HG02588 (cell line): ENCODE measurements around the gene TBX10.
"Not testable (repeated sequence)": the region's sequence is repeated elsewhere in the genome, so short reads cannot be mapped to it uniquely, and the experiment has no call there.

Experiments used
- ATAC-seq: cut with Tn5 transposase; IDR thresholded peaks from one replicate; pipeline ENCODE4 v1.9.1; 2021; ENCODE audit warnings: mild to moderate bottlenecking, moderate library complexity; ENCODE audit not compliant: unreplicated experiment

TBX10 gene

GRCh38 chr11:67664696-67665540 lies 25.4 kb upstream of the TBX10 start:
- no peak for ATAC-seq

DNA sequence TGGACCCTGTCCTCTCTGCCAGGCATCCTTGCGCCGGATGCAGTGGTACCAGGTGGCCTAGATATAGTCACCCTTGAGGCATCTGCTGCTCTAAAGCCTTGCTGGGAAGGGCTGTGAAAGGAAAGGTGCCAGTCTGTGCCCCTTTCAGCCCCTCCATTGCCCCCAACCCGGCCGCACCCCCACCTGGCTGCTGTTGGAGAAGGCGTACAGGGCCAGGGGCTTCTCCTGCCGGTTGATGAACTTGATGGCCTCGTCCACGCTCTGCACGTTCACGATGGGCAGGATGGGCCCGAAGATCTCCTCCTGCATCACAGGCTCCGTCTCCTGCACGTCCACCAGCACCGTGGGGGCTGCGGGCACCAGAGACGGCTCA lies 24.6 kb upstream of the TBX10 start:
- ATAC-seq = no peak

DNA sequence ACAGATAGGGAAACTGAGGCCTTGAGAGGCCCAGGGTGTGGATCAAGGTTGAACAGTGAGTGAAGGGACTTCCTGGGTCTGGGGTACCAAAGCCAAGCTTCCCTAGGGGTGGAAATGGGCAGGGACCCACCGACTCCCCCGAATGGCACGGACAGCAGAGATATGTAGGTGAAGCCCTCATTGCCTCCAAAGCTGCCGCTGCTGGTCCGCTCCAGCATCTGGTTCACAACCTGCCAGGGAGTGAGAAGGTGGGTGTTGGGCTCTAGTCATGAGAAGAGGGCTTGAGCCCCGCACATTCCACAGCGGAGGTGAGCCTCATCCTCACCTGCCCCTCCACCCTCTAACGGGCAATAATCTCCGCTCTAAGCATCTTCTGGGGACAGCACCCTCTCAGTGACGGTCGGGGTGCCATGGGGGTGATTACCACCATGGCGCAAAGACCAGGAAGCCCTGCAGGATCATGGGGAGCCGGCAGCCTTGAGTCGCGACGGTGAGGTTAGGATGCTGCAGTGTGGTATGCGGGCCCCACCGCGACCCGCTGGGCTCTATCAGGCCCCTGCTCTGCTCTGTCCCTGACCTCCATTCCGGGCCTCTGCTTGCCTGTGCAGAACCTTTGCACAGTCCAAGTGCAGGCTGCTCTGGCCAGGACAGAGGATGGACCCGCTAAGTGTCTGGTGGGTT lies 24.1 kb upstream of the TBX10 start:
- ATAC-seq = no peak

DNA sequence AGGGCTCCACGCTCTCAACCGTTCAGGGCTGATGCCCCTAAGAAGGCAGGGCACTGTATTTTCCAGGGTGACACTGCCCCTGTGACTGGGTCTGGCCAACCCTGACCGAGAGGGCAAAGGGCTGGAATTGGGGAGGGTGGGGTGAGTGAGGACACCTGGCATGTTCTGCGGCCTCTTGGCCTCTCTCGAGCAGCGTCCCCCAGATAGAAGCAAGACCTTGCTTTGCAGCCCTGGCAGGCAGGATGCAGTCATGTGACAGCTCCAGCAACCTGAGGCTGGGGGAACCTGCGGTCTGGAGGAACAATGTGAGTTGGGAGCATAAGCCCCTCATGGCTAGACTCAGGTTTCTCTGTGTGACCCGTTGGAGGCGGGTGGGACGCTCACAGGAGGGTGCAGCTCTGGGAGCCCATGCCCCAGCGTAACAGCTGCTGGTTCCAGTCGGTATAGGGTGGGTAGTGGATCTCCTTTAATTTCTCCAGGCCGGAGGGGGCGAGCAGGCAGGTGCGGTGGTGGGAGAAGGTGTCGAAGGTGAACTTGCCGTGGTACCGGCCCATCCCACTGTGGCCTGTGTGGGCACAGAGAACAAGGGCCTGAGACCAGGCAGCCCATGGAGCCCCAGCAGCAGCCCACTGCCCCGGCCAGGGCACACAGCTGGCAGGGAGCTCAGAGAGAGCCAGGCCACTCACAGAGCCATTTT lies 23.4 kb upstream of the TBX10 start:
- ATAC-seq = no peak

- ATAC-seq = no peak
Measured at GRCh38 chr11:67662142-67662834, 22.7 kb upstream of the TBX10 start.

DNA sequence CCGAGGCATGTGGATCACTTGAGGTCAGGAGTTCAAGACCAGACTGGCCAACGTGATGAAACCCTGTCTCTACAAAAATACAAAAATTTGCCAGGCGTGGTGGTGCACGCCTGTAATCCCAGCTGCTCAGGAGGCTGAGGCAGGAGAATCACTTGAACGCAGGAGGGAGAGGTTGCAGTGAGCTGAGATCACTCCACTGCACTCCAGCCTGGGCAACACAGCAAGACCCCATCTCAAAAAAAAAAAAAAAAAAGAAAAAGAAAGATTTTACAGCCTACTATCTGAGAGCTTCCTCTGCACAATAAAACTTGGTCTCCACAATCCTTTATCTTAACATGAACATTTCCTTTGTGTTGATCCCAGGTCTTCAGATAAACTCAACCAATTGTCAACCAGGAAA lies 21.2 kb upstream of the TBX10 start:
- not testable (repeated sequence) for ATAC-seq

- ATAC-seq = not testable (repeated sequence)
Measured at GRCh38 chr11:67659651-67660165, 20.1 kb upstream of the TBX10 start.

GRCh38 chr11:67657300-67657699 lies 17.7 kb upstream of the TBX10 start:
- ATAC-seq = no peak

- no peak for ATAC-seq
Measured at GRCh38 chr11:67656278-67656922, 16.8 kb upstream of the TBX10 start.

GRCh38 chr11:67654225-67654624 lies 14.7 kb upstream of the TBX10 start:
- ATAC-seq = no peak

- ATAC-seq = no peak
Measured at GRCh38 chr11:67652965-67653845, 13.6 kb upstream of the TBX10 start.

DNA sequence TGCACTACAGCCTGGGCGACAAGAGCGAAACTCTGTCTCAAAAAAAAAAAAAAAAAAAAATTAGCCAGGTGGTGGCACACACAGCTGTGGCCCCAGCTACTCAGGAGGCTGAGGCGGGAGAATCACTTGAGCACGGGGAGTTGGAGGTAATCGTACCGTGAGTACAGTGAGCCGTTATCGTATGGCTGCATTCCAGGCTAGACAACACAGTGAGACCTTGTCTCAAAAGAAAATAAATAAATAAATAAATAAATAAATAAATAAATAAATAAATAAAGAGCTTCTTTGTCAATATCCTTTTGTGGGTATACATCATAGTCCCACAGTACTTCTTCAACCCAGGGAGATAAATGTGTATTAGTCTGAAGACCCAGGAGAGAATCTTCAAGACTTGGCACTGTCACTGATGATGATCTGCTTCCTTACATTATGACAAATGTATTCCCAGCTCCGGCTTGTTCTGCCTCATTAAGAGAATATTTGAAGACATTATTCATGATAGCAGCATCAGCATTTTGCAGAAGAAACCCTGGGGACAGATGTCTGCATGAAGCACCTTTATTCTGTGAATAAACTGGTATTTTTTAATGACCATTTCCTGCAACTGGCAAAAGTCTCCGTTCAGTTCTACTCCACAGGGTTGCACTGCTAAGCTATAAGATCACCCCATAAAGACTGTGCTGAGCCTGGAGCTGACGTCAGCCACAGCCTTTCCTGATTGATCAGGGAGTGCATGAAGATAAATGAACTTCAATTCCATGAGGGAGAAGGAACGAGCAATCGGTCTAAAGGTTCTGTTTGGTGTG lies 12.6 kb upstream of the TBX10 start:
- ATAC-seq = no peak

- ATAC-seq = no peak
Measured at GRCh38 chr11:67649634-67650510, 10.3 kb upstream of the TBX10 start.

DNA sequence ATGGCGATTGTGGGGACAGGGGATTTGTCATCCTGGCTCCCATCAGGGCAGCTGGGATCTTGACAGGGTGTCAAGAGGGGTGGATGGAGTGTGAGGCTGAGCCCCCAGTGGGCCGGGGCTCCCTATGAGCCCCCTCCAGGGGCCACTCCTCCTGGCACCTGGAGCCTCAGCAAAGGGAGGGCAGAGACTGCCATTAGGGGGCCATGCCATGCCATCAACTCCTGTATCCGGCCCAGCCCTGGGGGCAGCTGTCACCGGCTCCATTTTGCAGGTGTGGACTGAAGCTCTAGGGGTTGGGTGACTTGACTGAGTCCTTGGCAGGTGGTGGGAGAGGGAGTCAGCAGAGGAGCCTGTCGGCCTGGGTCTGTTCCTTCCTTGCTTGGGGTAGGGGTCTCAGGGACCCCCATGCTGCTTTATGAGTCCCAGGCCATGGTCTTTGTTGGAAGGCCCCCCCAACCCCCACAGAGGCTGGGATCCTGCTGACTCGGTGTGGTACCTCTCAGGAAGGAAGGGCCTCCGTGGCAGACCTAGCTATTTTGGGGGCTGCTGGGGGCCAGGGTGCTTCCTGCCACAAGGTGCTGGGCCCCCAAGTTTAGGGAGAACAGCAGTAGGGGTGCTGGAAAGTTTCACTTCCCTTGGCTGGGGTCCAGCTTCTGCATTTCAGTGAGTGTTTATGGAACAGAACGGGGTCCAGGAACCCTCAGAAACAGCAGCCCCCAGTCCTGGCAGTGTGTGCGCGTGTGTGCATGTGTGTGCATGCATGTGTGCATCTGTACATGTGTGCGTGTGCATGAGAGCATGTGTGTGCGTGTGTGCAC lies 9.4 kb upstream of the TBX10 start:
- ATAC-seq = no peak

DNA sequence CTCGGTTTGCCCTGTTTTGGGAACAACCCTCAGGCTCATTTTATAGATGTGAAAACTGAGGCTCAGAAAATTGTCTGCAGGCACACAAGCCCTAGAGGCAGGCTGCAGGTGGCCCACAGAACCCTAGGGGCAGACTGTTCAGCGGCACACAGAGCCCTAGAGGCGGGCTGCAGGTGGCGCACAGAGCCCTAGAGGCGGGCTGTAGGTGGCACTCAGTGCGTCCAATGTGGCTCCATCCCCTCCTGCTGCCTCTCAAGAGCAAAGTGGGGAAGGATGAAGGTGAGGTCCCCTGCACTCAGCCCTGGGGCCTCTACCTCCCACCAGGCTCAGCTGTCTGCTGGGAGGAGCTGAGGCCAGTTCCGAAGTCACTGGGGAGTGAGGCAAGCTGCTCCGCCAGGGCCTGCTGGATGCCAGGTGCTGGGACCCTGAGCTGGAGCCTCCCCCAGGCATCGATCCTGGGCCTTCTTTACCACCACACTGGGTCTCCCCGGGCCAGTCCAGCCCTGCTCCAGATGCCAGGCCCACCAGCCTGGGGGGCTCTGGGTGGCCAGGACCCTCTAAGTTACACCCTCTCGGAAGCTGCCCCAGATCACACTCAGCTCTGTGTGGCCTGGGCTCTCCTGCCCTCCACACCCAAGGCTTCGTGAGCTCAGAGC lies 8.7 kb upstream of the TBX10 start:
- ATAC-seq = no peak

- ATAC-seq = no peak
Measured at GRCh38 chr11:67647471-67647870, 7.9 kb upstream of the TBX10 start.
